Right hindlimb (tissue), 1 donor: ENCODE measurements around the gene PNKP.

ENCODE experiments used
- DNase-seq: peaks from one replicate; pipeline ENCODE4 v3.0.0-alpha.2; 2018

PNKP gene

DNA sequence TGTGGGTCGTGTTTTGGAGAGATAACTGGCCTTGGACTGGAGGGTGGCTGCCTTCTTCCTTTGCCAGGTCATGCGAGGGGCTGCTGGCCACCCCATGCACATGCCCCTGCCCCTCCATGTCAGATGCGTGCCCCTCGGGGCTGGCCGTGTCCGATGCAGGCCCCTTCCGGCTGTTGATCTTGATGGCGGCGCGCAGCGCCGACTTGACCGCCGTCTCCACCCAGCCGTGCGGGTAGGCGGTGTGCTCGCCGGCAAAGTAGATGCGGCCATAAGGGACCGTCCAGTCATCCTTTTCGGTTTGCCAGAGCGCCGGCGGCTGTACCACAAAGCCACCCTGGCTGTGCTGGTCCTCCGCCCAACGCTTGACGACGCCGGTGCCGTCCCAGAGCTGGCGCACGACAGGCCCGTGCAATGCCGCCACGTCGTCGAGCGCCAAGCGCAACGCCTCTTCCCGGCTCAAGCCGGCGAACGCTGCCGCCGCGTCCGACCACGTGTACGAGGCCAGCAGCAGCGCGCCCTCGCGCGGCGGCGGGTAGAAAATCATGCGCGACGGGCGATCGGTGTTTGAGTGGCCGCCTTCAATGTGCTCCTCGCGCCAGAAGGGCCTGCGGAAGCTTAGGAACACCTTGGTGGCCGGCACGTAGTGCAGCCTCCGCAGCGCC lies 22.4 kb upstream of the PNKP start:
- DNase-seq: peak; percentile 80

GRCh38 chr19:49889038-49889686 lies 21.8 kb upstream of the PNKP start:
- DNase-seq: no peak

- no peak for DNase-seq
Observed at GRCh38 chr19:49888510-49888824, 21.1 kb upstream of the PNKP start.

- DNase-seq: no peak
Observed at GRCh38 chr19:49887665-49888509, 20.5 kb upstream of the PNKP start.

DNA sequence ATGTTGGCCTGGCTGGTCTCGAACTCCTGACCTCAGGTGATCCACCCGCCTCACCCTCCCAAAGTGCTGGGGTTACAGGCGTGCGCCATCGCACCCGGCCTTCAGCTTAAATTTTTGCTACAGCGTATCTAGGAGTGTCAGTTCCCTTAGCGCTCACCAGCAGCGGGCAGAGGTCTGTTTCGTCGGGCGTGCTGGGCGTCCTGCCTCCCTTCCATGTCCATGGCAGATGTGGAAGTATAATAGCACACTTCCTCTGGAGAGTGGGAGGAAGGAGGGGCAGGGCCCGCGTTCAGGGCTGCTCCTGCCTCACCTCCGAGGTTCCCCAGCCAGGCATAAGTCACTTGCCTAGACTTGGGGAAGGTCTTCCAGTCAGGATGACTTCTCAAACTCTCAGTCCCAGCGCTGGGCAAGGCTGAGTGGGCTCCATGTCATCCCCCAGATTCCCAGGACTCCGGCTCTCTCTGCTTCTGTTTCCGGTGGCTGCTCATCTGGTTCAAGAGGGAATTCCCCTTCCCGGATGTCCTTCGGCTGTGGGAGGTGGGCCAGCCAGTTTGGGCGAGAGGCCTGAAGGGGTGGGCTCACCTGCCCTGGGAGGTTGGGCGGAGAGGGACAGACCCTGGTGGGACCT lies 19.8 kb upstream of the PNKP start:
- no peak for DNase-seq

GRCh38 chr19:49884760-49885159 lies 17.4 kb upstream of the PNKP start:
- DNase-seq: no peak

GRCh38 chr19:49884109-49884508 lies 16.7 kb upstream of the PNKP start:
- no peak for DNase-seq

DNA sequence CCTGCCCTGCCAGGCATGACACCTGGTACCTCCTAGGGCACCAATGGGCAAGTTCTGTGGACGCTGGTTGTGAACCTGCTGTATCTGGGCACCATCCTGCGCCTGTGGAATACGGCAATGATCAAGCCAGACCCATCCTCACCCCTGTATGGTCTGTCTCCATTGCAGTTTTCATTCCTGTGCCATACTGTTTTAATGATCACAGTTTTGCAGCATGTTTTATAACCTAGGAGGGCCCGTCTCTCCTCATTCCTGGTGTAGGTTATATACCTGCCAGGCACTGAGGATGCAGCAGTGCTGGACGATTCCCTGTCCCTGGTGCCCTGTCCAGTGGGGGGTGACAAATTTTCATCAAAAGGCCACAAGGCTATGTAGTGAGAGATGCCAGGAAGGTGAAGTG lies 15.7 kb upstream of the PNKP start:
- DNase-seq: no peak

- no peak for DNase-seq
Observed at GRCh38 chr19:49882643-49883042, 15.3 kb upstream of the PNKP start.

DNA sequence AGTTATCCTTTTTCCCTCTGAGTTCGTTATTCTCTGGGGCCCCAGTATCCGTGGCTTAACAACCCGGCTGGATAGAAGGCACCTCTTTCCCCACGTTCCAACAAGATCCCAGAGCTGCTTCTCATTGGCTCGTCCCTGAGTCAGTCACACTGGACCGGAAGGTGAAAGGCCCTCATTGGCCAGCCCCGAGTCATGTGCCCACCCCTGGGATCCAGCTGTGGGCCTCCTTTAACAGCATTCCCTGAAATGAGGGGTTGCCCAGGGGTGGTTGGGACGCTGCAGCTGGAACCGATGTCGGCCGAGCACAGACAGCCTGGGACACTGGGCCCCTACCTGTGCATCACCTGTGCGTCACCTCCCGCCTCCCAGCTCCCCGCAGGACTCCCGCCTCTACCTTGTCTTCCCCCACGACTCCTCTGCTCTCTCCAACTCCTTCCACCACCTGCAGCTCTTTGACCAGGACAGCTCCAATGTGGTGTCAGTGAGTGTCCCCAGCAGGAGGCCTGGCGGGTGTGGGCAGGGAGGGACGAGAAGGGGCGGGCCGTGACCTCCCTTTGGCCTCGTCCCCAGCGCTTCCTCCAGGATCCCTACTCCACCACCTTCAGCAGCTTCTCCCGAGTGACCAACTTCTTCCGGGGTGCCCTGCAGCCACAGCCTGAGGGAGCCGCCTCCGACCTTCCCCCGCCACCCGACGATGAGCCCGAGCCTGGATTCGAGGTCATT lies 14.5 kb upstream of the PNKP start:
- DNase-seq: no peak

GRCh38 chr19:49881186-49881585 lies 13.8 kb upstream of the PNKP start:
- no peak for DNase-seq

GRCh38 chr19:49880162-49880869 lies 12.9 kb upstream of the PNKP start:
- DNase-seq: peak; percentile 14

- peak; percentile 20 for DNase-seq
Observed at GRCh38 chr19:49879243-49879963, 12.0 kb upstream of the PNKP start.

DNA sequence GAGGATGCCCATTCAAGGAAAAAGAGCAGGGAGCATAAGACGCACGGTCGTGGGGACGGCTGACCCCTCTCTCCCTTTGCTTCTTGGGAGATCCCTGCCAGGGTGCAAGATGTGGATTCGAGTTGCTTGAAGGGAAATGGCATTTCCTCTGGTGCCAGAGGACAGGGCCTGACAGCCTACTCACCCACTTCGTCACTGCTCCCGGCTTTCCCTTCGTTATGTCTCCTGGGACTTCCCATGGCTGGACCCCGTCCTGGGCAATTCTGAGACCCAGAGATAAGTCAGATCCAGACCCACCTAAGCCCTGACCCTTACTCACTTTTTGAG lies 11.3 kb upstream of the PNKP start:
- peak; percentile 20 for DNase-seq

- DNase-seq: peak; percentile 99
Observed at GRCh38 chr19:49877879-49878743, 10.7 kb upstream of the PNKP start.

GRCh38 chr19:49877020-49877878 lies 9.9 kb upstream of the PNKP start, which contains the start of the genes AKT1S1 and TBC1D17:
AKT1S1 (minus strand) TSS chr19:49877355; CDS start chr19:49873295, 4,060 bp downstream.
TBC1D17 (plus strand) TSS chr19:49877702; CDS start chr19:49877724, 22 bp downstream.
- DNase-seq: peak; percentile 99

GRCh38 chr19:49876422-49877019 lies 9.1 kb upstream of the PNKP start:
- DNase-seq: peak; percentile 99

GRCh38 chr19:49875857-49876421 lies 8.6 kb upstream of the PNKP start:
- peak; percentile 80 for DNase-seq

- no peak for DNase-seq
Observed at GRCh38 chr19:49875177-49875576, 7.8 kb upstream of the PNKP start.
